Tibial nerve (tissue), 3 donors: Measurements from ENCODE around the gene GALNTL6.

ENCODE experiments used
- POLR2A ChIP-seq, 2 donors: fragments of 450-650 bp; IDR thresholded peaks; one replicate each; pipeline ENCODE4 v1.6.1; 2017; ENCODE audit warnings: antibody characterized with exemption in 2 of 2, mild to moderate bottlenecking in 2 of 2, moderate library complexity in 2 of 2
- TF ChIP-seq, protein P1 (sequence below), 5 experiments: fragments of 200-600 bp in 3 of 5; fragments of 450-650 bp in 2 of 5; sonication (generic) in 3 of 5; IDR thresholded peaks; one replicate each; pipeline ENCODE4 v1.5.1; 2016 to 2019; ENCODE audit warnings: antibody characterized with exemption in 5 of 5, mild to moderate bottlenecking in 3 of 5, moderate library complexity in 2 of 5

DNA sequence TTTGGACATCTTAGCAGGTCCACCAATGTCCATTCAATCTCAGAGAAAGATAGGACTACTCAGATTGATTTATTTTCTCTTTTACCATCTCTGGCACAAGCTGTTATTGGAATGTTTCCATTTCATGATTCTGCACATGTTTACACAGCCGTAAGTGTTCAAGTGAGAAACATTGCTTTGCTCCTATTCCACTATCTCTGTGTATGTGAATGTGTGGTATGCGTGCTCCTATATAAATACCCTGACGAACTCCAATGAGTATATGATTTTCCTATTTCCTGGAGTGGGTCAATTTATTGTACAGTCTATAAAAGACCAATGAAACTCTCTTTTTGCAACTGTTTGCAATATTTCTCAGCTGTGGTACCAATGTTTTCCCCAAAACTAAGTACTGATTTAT lies 1134.4 kb downstream of the GALNTL6 start:
- TF ChIP-seq, protein P1, sequence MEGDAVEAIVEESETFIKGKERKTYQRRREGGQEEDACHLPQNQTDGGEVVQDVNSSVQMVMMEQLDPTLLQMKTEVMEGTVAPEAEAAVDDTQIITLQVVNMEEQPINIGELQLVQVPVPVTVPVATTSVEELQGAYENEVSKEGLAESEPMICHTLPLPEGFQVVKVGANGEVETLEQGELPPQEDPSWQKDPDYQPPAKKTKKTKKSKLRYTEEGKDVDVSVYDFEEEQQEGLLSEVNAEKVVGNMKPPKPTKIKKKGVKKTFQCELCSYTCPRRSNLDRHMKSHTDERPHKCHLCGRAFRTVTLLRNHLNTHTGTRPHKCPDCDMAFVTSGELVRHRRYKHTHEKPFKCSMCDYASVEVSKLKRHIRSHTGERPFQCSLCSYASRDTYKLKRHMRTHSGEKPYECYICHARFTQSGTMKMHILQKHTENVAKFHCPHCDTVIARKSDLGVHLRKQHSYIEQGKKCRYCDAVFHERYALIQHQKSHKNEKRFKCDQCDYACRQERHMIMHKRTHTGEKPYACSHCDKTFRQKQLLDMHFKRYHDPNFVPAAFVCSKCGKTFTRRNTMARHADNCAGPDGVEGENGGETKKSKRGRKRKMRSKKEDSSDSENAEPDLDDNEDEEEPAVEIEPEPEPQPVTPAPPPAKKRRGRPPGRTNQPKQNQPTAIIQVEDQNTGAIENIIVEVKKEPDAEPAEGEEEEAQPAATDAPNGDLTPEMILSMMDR (IDR thresholded peaks at IDR 0.05) = no peak
- no peak for TF ChIP-seq POLR2A (IDR thresholded peaks at IDR 0.05)
